Lung (tissue), 12 donors: ENCODE measurements around the gene FZR1. TPM values are rescaled to one million over a fixed set of nuclear protein-coding genes. Genes with fewer than 3 reads are reported as not detected.

ENCODE experiments used
- ATAC-seq: fragments of 200-7000 bp; cut with Tn5 transposase; one replicate; pipeline ENCODE4 v1.9.1; 2020; ENCODE audit warnings: moderate number of reproducible peaks; ENCODE audit not compliant: insufficient read depth, low FRiP score
- DNase-seq, 3 donors: peaks; one replicate each; pipeline ENCODE4 v3.0.0-alpha.2; 2013 to 2017
- H3K27ac ChIP-seq, 2 donors: one replicate each; pipeline ENCODE4 v1.5.1; 2013; ENCODE audit warnings: mild to moderate bottlenecking in 2 of 2, moderate library complexity in 2 of 2, control low read depth in 1 of 2, inconsistent platforms in 1 of 2, low read depth in 1 of 2, low read length in 1 of 2
- H3K27me3 ChIP-seq, 3 donors: one replicate each; pipeline ENCODE4 v1.5.1; 2013; ENCODE audit warnings: low read length in 2 of 3; ENCODE audit not compliant: control insufficient read depth in 3 of 3, insufficient read depth in 3 of 3
- H3K36me3 ChIP-seq, 4 donors: one replicate each; pipeline ENCODE4 v1.5.1; 2013; ENCODE audit warnings: low read length in 4 of 4, mild to moderate bottlenecking in 1 of 4, moderate library complexity in 1 of 4; ENCODE audit not compliant: control insufficient read depth in 4 of 4, insufficient read depth in 4 of 4
- H3K4me1 ChIP-seq, 5 donors: one replicate each; pipeline ENCODE4 v1.5.1; 2013; ENCODE audit warnings: low read length in 5 of 5, mild to moderate bottlenecking in 2 of 5, moderate library complexity in 1 of 5; ENCODE audit not compliant: control insufficient read depth in 5 of 5, insufficient read depth in 5 of 5
- H3K4me3 ChIP-seq: one replicate; pipeline ENCODE4 v1.5.1; 2013; ENCODE audit warnings: mild to moderate bottlenecking, control low read depth, moderate library complexity
- H3K9ac ChIP-seq, 2 donors: one replicate each; pipeline ENCODE4 v1.5.1; 2013; ENCODE audit warnings: low read length in 2 of 2, control low read depth in 1 of 2; ENCODE audit not compliant: insufficient read depth in 1 of 2
- H3K9me3 ChIP-seq, 4 donors: one replicate each; pipeline ENCODE4 v1.5.1; 2013; ENCODE audit warnings: low read length in 3 of 4, mild to moderate bottlenecking in 1 of 4, moderate library complexity in 1 of 4; ENCODE audit not compliant: control insufficient read depth in 4 of 4, insufficient read depth in 3 of 4
- CTCF ChIP-seq: IDR thresholded peaks from 2 replicates; pipeline ENCODE4 v1.5.1; 2012; ENCODE audit warnings: mild to moderate bottlenecking; ENCODE audit errors: control extremely low read depth, extremely low read depth
- WGBS, 2 donors: extraction: QIAGEN DNeasy Blood & Tissue Kit; methylation state at CpG; one replicate each; pipeline ENCODE4 v1.1.7; 2013; 5-methylcytosine and 5-hydroxymethylcytosine counted together
- polyA plus RNA-seq, 2 donors: library from polyadenylated mRNA; stranded (reverse); fragments of 200-250 nt; gene quantifications; one replicate each; pipeline ENCODE4 v1.2.1, GENCODE V29; 2013
- total RNA-seq, 2 donors: library from RNA; depleted of rRNA in 1 of 2; stranded (reverse); fragments of >200 nt in 1 of 2; gene quantifications; one replicate each; pipeline ENCODE4 v1.2.1, GENCODE V29; 2014 to 2021
- donor health status: control.
- donor health status: control.
- donor health status: Bipolar disorder and iron deficiency.
- donor health status: healthy.
- donor health status: DM: yes; HTN: yes; CAD: no.

The FZR1 gene
- total and polyA plus RNA-seq, 4 donors, result 20.0 to 45.8 (median 28.3) TPM

- peaks cover 0 to 3% (median 0%) of the 10 kb centered on the region in 5 donors for H3K4me1 ChIP-seq
- peaks cover 0 to 17% (median 13%) of the 10 kb centered on the region in 3 donors for H3K27me3 ChIP-seq
- DNase-seq (no peak), ATAC-seq (no peak)
- whole genome bisulfite sequencing, 2 donors, result 17 to 19% methylated on average over 7 of the region's 7 CpGs
- H3K4me3 ChIP-seq, result no peak overlapping the region
- H3K9me3 ChIP-seq, result no peaks in the 10 kb centered on the region
- H3K27ac ChIP-seq, result no peak overlapping the region
- H3K9ac ChIP-seq, result no peak overlapping the region
- H3K36me3 ChIP-seq, result no peaks in the 10 kb centered on the region
- TF ChIP-seq CTCF, result no peak
Measured at GRCh38 chr19:3479177-3479833, 26.8 kb upstream of the FZR1 start.

- H3K27me3 ChIP-seq, result peaks cover 0 to 17% (median 13%) of the 10 kb centered on the region in 3 donors
- H3K9ac ChIP-seq, result no peak overlapping the region
- WGBS, 2 donors, result 33 to 43% methylated on average over 9 of the region's 9 CpGs
- DNase-seq (no peak), ATAC-seq (no peak)
- H3K9me3 ChIP-seq, result no peaks in the 10 kb centered on the region
- TF ChIP-seq CTCF, result no peak
- H3K36me3 ChIP-seq, result no peaks in the 10 kb centered on the region
- peaks cover 0 to 3% (median 0%) of the 10 kb centered on the region in 5 donors for H3K4me1 ChIP-seq
- H3K4me3 ChIP-seq, result no peak overlapping the region
- no peak overlapping the region for H3K27ac ChIP-seq
Measured at GRCh38 chr19:3479834-3480215, 26.3 kb upstream of the FZR1 start.

GRCh38 chr19:3480383-3481091, 25.6 kb upstream of the FZR1 start, which contains the start of gene SMIM24:
TSS of gene SMIM24 (minus strand) at chr19:3480525. CDS start at chr19:3480463, 62 bp downstream.
- H3K36me3 ChIP-seq, result no peaks in the 10 kb centered on the region
- no peaks in the 10 kb centered on the region for H3K9me3 ChIP-seq
- 45 to 65% methylated on average over 24 to 27 of the region's 27 CpGs for WGBS, 2 donors
- no peak within 1 kb of the TSS for H3K4me3 ChIP-seq
- peaks cover 0 to 17% (median 13%) of the 10 kb centered on the region in 3 donors for H3K27me3 ChIP-seq
- no peak within 1 kb of the TSS for H3K9ac ChIP-seq
- ATAC-seq (no peak), DNase-seq (no peak)
- TF ChIP-seq CTCF, result no peak
- peaks cover 0 to 3% (median 0%) of the 10 kb centered on the region in 5 donors for H3K4me1 ChIP-seq
- no peak within 1 kb of the TSS for H3K27ac ChIP-seq
